SK-N-SH (cell line): ENCODE measurements around the gene PAXIP1.
"Not testable (repeated sequence)": the region's sequence is repeated elsewhere in the genome, so short reads cannot be mapped to it uniquely, and the experiment has no call there.

ENCODE experiments used
- NRF1 ChIP-seq: IDR thresholded peaks from 2 replicates; pipeline ENCODE4 v1.6.1; 2012; ENCODE audit warnings: low read depth, mild to moderate bottlenecking, low read length
- SIN3A ChIP-seq: IDR thresholded peaks from 2 replicates; pipeline ENCODE4 v1.6.1; 2012; ENCODE audit warnings: low read depth, mild to moderate bottlenecking, low read length, moderate library complexity, borderline replicate concordance
- TCF12 ChIP-seq: IDR thresholded peaks from 2 replicates; pipeline ENCODE4 v1.4.0; 2012
- ZBTB33 ChIP-seq: IDR thresholded peaks from 2 replicates; pipeline ENCODE4 v1.4.0; 2012; ENCODE audit warnings: low read depth, borderline replicate concordance

- not testable (repeated sequence) for TF ChIP-seq TCF12, ZBTB33, SIN3A, NRF1
These were observed 80.5 kb downstream of the PAXIP1 start for GRCh38 chr7:154922472-154922871.
